ENCODE measurements around the gene CUL1.

The CUL1 gene

DNA sequence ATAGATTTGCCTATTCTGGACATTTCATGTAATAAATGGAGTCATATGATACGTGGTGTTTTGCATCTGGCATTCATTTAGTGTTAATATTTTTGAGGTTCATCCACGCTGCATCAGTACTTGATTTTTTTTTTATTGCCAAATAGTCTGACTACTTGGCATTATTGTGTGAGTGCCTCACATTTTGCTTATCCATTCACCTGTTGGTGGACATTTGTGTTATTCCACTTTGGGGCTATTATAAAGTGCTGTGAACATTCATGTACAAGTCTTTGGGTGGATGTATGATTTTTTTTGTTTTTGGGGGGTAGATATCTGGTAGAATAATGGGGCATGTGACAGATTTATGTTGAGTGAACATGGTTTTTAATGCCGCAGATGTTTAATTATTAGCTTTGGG lies 19.7 kb downstream of the CUL1 start:
- DNase-seq (ENCODE audit: low read depth in 2 of 2): no peak

DNA sequence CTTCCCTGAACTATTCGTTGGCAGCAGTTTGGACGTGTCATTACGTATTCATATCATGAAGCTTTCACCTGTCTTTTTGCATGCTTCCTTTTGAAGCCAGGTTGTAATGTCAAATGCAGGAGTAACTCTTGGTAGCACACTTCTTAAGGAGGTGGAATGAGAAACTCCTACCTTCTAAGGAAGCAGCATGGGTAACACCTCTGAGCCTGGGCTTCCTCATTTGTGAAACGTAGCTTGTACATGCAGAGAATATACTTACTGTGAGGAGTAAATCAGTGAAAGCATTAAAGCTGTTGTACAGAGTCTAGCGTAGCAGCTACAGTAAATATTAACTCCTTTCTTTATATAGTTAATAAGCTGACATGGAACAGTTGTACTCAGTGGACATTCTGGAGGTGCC lies 21.1 kb downstream of the CUL1 start:
- no peak for DNase-seq (ENCODE audit: low read depth in 2 of 2)

DNA sequence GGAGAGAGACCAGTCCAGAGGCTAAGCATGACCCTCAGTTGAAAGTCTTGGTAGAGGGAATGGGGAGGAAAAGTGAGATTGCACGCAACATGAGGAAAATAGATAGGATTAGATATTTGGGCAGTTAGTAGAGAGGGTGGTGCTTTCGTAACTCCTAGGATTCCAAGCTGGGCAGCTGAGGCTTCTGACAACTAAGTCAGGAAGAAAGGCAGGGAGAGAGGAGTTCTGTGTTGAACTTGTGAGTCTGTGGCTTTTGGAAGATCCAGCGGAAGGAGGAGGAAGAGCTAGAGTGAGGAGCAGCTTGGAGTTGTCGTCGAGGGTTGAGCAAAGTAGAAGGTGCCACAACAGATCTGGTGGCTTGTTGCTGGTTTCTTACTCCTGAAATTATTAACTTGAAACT lies 21.8 kb downstream of the CUL1 start:
- no peak for DNase-seq (ENCODE audit: low read depth in 2 of 2)

DNA sequence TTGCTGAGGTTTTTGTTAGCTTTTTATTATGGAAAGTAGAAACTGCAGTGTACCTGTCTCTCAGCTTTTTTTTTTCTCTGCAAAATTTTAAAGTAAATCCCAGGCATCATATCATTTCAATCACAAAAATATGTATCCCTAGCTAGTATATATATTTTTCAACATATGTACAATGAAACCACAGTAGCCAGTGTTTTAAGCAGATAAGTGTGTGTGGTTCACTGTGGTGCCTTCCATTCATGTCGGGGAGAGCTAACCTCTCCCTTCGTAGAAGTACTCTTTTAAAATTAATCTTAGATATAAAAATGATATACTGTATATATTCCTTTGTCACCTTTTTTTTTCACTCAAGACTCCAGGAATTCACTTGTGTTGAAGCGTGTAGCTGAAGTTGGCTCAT lies 22.7 kb downstream of the CUL1 start:
- DNase-seq (ENCODE audit: low read depth in 2 of 2): no peak

GRCh38 chr7:148722340-148723165 lies 23.9 kb downstream of the CUL1 start:
- no peak for DNase-seq (ENCODE audit: low read depth in 2 of 2)

GRCh38 chr7:148723166-148723559 lies 24.5 kb downstream of the CUL1 start:
- DNase-seq (ENCODE audit: low read depth in 2 of 2): no peak

DNA sequence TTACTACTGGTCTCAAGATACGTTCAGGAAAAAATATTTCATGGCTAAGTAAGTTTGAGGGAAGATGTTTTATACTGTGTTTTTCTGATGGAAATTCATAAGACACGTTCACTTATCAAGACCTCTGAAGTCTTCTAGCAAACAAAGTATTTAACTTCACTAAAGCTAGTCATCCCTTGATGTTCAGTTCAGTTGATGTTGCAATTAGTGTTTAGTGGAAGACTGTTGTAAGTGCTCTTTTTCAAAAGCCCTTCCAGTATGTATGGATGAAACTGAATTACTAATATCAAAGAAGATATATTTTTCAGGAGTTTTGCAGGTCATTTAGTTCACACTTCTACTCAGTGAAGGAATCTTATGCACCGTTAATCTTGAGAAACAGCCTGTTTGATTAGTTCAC lies 25.1 kb downstream of the CUL1 start:
- no peak for DNase-seq (ENCODE audit: low read depth in 2 of 2)

DNA sequence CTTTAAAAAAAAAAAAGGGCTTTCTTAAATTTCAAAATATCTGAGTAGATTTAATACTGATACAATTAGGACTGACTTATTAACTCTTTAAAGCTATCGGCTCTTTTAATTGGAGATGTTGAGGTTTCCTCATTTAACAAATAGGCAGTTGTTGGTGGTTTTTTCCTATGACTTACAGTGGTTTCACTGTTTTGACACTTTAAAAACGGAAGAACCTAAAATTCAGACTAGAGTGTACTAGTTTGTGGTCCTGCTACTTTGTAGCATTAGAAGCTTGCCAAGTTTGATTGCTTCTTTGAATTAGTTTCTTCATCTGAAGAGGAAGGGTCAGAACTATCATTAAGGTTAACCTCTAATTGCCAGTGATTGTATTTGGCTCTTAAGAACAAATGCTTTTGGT lies 27.7 kb downstream of the CUL1 start:
- DNase-seq (ENCODE audit: low read depth in 2 of 2): no peak

DNA sequence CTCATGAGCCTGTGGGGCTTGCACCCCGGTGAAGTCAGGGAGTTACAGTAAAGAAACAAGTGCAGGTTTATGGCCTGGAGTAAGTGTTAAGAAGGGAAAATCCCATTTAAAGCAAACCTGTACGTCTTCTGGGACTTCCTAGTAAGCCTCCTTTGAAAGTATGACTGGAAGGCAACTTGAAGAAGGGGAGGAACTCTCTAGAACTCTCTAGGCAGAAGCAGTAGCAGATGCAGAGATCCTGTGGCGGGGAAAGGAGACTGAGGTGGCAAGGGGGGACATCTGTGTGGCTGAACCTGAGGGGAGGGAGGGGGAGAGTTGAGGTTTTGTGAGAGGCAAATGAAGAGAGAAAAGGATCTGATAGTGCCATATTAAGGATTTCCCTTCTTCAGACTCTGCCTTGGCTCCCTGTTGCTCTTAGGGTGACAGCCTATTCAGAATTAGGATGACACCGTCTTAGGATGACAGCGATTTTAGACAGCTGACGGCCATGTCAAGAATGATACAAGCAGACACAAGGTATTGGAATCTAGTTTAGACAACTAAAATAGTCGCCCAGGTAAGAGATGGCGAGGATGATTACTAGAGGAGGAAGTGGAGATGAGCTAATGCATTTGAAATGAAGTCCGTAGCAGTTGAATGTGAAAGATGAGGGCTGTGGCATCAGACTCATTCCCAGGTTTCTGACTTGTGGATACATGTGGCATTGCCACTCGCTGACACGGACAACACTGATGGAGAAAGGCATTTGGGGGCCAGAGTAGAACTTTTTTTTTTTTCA lies 29.0 kb downstream of the CUL1 start:
- DNase-seq (ENCODE audit: low read depth in 2 of 2): no peak

DNA sequence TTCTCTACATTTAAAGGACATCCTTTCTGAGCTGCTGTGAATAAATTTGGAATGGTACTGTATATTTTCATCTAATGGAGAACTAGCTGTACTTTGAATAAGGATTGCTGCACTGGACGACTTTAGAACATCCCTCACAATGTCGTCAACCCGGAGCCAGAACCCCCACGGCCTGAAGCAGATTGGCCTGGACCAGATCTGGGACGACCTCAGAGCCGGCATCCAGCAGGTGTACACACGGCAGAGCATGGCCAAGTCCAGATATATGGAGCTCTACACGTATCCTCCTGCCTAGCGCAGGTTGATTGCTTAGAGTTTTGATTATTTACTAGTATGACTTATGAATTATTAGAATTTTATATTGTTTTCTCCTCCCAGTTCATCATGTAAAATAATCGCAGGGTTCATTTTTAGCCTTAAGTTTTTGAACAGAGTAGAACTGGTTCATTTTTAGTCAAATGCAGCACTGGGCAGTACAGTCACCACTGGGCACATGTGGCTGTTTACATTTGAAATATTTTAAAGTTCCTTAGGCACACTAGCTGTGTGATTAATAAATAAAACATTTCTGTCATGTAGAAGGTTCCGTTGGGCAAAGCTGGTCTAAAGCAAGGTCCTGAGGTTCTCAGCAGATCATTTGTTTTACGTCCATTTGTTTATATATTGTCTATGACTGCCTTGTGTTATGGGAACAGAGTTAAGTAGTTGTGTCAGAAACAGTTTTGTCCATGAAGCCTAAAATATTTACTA lies 31.5 kb downstream of the CUL1 start:
- DNase-seq (ENCODE audit: low read depth in 2 of 2): no peak

DNA sequence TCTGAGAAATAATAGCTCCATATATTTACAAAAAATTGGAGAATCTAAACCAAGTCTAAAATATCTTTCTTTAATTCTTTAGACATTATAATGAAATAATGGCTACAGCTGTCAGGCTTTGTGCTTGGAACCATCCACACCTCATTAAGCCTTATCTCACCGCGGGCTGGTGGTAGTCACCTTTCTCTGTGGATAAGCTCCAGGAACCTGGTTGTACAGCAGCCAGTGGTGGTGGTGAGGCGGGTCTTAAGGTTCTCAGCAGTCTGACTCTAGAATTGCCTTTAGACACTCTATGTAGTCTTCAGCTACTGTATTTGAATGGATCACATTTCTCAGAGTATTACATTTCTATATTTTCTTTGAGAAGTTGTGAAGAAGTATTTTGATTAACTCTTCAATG lies 34.2 kb downstream of the CUL1 start:
- DNase-seq (ENCODE audit: low read depth in 2 of 2): no peak

GRCh38 chr7:148733496-148733895 lies 34.8 kb downstream of the CUL1 start:
- DNase-seq (ENCODE audit: low read depth in 2 of 2): no peak

DNA sequence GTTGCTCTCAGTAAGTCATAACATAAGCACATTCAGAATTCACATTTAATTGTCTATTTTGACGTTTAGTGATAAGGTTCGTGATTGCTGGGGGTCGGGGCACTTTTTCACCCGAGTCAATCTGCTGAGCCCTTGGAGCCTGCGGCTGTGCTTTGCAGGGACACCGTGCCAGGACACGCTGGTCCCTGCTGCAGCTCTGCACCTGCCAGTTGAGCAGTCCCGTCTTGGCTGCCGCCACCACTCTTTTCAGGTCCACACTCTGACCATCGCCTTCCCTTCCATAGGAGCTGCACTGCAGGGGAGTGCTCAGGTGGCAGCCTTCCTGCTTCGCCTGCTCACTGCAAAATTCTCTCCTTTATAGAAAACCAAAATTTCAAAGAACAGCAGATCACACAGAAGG lies 36.4 kb downstream of the CUL1 start:
- DNase-seq (ENCODE audit: low read depth in 2 of 2): no peak

GRCh38 chr7:148735967-148736366 lies 37.3 kb downstream of the CUL1 start:
- DNase-seq (ENCODE audit: low read depth in 2 of 2): no peak

DNA sequence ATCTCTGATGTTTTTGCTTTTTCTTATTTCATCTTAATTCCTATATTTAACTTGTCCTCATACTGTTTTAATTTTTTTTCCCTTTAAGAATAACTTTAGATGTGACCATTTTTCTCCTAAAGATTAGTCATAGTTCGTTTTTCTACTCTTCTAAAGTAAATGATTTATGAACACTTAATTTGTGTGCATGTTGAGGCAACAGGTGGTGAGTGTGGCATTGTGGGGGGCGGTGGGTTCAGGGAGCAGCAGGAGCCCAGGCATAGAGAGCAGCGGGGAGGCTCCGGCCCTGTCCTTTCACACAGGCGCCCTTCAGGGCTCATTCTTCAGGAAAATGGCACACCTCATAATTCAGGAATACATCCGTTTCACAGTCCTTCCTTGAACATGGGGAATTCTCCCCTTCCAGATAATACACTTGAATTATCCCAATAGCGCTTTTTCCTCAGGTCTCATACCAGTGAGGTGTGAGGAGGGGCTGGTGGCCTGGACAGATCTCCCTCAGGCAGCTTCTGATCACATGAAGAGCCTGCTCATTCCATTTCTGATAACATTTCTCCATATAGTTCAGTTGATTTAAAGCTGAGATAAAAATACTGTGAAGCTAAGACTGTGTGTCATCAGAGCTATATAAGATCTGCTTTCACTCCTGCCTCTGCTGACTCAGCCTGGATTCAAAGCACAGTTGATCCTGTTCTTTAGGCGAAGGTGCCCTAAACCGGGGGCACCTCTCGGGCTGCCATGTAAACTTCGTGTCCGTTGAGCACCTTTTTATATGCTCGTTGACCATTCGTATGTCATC lies 40.2 kb downstream of the CUL1 start:
- DNase-seq (ENCODE audit: low read depth in 2 of 2): no peak

DNA sequence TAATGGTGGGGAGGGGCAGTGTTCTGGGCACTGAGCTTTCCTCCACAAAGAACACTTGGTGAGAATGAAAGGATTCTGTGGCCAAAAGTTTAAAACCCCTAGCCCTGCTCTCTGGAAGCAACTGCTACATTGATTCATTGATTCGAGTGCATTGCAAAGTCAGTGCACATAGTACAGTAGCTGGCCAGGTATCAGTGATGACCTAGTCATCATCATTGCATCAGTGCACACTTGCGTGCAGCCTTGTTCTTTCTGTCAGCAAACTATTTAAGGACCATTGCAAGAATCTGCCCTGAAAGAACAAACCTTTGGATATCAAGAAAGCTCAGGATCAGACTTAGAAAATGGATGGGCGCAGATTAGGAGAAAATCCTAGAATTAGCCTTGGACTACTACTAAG lies 47.4 kb downstream of the CUL1 start:
- no peak for DNase-seq (ENCODE audit: low read depth in 2 of 2)

- DNase-seq (ENCODE audit: low read depth in 2 of 2): no peak
Measured at GRCh38 chr7:148747274-148747673, 48.6 kb downstream of the CUL1 start.

DNA sequence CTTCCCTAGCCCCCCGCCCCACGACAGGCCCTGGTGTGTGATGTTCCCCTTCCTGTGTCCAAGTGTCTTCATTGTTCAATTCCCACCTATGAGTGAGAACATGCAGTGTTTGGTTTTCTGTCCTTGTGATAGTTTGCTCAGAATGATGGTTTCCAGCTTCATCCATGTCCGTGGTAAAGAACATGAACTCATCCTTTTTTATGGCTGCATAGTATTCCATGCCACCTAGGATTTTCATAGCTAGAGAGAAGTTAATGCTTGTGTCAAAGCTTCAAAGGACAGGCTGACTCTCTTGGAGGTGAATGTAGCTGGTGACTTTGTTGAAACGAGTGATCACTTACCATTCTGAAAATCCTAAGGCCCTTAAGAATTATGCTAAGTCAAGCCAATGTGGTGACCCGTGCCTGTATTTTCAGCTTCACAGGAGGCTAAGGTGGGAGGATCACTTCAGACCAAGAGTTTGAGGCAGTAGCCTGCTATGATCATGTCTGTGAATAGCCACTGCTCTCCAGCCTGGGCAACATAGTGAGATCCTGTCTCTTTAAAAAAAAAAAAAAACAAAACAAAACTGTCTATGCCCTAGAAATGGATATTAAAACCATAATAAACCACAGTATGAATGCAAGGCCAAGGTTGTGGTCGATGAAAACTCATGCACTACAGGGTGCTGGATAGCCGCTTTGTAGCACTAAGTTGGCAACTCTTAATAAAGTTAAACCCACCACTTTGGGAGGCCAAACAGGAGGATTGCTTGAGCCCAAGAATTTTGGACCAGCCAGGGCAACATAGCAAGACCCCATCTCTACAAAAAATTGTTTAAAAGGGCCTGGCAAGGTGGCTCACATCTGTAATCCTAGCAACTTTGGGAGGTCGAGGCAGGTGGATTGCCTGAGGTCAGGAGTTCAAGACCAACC lies 52.0 kb downstream of the CUL1 start:
- DNase-seq (ENCODE audit: low read depth in 2 of 2): no peak

DNA sequence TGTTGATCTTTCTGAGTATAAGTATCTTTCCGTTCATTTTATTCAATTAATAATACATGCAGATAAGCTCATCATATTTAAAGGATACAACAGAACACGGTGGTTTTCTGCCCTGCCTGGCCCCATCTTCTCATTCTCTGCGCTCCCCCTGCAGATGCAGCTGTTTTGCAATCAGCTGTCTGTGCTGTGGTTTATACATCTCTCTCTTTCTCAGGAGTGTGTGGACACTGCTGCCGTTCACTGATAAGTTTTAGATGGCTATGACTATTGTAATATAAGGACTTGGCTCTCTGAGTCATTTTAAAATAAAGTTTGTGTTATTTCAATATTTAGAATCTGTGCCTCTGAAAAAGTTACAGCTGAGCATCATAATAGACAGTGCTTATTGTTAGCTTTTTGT lies 54.5 kb downstream of the CUL1 start:
- DNase-seq (ENCODE audit: low read depth in 2 of 2): no peak

DNA sequence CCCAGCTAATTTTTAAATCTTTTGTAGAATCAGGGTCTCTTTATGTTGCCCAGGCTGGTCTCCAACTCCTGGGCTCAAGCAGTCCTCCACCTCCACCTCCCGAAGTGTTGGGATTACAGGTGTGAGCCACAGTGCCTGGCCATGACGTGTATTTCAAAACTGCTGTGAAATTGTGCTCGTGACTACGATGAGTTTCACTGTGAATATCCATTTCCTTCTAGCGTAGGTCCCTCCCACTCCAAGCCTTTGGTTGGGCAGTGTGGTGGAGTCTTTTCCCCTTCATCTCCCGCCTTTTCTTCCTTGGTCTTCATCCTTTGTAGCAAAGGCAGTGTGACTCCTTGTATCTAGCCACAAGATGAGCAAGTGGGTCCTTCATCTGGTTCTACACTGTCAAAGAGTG lies 56.2 kb downstream of the CUL1 start:
- no peak for DNase-seq (ENCODE audit: low read depth in 2 of 2)
